ENCODE data around the gene WWC2. TPM values are rescaled to one million over a fixed set of nuclear protein-coding genes. Genes with fewer than 3 reads are reported as not detected.

WWC2 gene
- total RNA-seq, 6 donors from 2014 or later = 87.0 to 179 (median 121) TPM

DNA sequence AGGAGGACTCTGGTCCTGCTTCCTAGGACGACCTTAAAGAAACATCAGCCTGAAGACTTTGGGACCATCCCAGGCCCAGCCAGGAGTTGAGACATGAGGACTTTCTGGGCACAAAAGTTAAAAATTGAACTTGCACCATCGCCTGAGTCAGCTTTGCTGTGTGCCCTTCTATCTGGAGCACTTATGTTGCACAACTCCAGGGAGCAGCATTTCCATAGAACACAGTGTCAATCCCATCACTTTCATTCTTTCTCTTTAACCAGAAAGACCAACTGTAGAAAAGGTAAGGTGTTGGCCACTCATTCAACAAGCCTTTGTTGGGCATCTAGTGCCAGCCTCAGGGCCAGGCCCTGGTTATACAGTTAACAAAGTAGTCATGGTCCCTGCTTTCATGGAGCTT is 231.8 kb downstream of the WWC2 start:
- Histone ChIP-seq H3K9me3 (no peaks in the 10 kb centered on the region), H3K36me3 (no peaks in the 10 kb centered on the region), H3K27me3 (no peaks in the 10 kb centered on the region), H3K4me3 (no peak overlapping the region), H3K4me1 (peaks cover 0 to 5% (median 1%) of the 10 kb centered on the region in 4 donors), H3K27ac (no peak overlapping the region)
- 92 to 94% methylated on average over 2 of the region's 2 CpGs for WGBS, 2 donors
- no peak for TF ChIP-seq POLR2A (IDR thresholded peaks at IDR 0.05)
- TF ChIP-seq, protein P1, sequence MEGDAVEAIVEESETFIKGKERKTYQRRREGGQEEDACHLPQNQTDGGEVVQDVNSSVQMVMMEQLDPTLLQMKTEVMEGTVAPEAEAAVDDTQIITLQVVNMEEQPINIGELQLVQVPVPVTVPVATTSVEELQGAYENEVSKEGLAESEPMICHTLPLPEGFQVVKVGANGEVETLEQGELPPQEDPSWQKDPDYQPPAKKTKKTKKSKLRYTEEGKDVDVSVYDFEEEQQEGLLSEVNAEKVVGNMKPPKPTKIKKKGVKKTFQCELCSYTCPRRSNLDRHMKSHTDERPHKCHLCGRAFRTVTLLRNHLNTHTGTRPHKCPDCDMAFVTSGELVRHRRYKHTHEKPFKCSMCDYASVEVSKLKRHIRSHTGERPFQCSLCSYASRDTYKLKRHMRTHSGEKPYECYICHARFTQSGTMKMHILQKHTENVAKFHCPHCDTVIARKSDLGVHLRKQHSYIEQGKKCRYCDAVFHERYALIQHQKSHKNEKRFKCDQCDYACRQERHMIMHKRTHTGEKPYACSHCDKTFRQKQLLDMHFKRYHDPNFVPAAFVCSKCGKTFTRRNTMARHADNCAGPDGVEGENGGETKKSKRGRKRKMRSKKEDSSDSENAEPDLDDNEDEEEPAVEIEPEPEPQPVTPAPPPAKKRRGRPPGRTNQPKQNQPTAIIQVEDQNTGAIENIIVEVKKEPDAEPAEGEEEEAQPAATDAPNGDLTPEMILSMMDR (IDR thresholded peaks at IDR 0.05) = no peak
- no peak for TF ChIP-seq EP300 (IDR thresholded peaks at IDR 0.05)
- no peak for TF ChIP-seq POLR2AphosphoS5 (IDR thresholded peaks at IDR 0.05)
- DNase-seq (no peak), ATAC-seq (ENCODE audit: low FRiP score in 2 of 2) (no peak)

DNA sequence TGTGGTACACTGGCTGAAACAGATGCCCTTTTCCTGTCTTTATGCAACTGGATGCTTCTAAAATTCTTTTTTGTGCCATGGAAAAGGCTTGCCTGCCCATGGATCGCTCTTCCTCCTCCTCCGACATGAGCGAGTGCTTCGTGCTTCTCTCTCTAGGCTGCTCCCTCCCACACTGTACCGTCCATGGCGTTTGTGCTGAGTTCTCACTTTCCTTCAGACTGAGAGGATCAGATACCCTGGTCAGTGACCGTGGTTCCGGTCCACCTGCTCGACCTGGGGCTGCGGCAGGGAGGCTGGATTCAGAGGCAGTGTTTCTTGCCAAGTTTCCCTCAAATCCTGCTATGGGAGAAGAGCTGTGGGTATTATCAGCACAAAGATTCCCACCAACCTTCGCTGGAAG is 233.4 kb downstream of the WWC2 start:
- H3K4me1 ChIP-seq = peaks cover 0 to 7% (median 1%) of the 10 kb centered on the region in 4 donors
- DNase-seq (no peak), ATAC-seq (ENCODE audit: low FRiP score in 2 of 2) (no peak)
- no peak overlapping the region for H3K27ac ChIP-seq
- no peaks in the 10 kb centered on the region for H3K9me3 ChIP-seq
- H3K27me3 ChIP-seq = no peaks in the 10 kb centered on the region
- no peaks in the 10 kb centered on the region for H3K36me3 ChIP-seq
- TF ChIP-seq POLR2AphosphoS5 (IDR thresholded peaks at IDR 0.05) = no peak
- TF ChIP-seq EP300 (IDR thresholded peaks at IDR 0.05) = no peak
- no peak for TF ChIP-seq POLR2A (IDR thresholded peaks at IDR 0.05)
- TF ChIP-seq, protein P1 (IDR thresholded peaks at IDR 0.05) = no peak
- WGBS, 2 donors = 82 to 93% methylated on average over 11 of the region's 11 CpGs
- no peak overlapping the region for H3K4me3 ChIP-seq

DNA sequence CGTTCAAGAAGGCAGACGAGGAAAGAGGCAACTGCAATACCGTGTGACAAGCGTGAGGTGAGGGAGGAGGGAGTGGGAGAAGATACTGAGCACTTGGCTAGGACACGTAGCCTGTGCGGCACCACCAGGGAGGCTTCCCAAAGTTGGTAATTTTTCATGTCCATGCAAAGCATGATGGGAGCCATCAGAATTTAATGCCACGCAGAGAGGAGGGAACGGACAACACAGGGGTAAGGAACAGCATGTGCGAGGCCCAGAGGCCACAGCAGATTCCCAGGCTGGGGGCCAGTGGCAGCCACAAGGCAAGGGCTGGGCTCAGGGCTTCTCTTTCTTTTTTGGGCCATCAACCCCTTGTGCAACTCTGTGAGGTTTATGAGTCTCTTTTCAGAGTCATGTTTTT is 234.1 kb downstream of the WWC2 start:
- ATAC-seq (ENCODE audit: low FRiP score in 2 of 2) (no peak), DNase-seq (no peak)
- H3K4me1 ChIP-seq = peaks cover 0 to 7% (median 1%) of the 10 kb centered on the region in 4 donors
- 93 to 94% methylated on average over 9 of the region's 9 CpGs for WGBS, 2 donors
- H3K27ac ChIP-seq = no peak overlapping the region
- TF ChIP-seq, protein P1 (IDR thresholded peaks at IDR 0.05) = no peak
- TF ChIP-seq POLR2A (IDR thresholded peaks at IDR 0.05) = no peak
- TF ChIP-seq EP300 (IDR thresholded peaks at IDR 0.05) = no peak
- TF ChIP-seq POLR2AphosphoS5 (IDR thresholded peaks at IDR 0.05) = no peak
- H3K36me3 ChIP-seq = no peaks in the 10 kb centered on the region
- H3K9me3 ChIP-seq = no peaks in the 10 kb centered on the region
- H3K27me3 ChIP-seq = no peaks in the 10 kb centered on the region
- no peak overlapping the region for H3K4me3 ChIP-seq

DNA sequence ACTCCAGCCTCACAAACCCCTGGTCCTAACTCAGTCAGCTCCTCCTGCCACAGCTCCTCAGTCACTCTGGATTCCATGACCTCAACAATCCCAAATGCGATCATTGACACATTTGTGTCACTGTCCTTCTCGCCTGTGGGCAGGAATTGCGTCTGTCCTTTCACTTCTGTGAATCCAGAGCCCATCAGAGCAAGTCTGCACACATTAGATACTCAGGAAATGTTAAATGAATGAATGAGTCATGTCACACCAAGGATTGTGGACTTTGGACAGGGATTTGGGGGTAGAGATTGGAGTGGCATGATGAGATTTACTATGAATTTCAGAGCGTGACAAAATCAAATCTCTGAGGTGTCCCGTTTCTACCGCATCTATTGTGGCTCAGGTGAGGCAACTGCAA is 234.9 kb downstream of the WWC2 start:
- Histone ChIP-seq H3K9me3 (no peaks in the 10 kb centered on the region), H3K27me3 (no peaks in the 10 kb centered on the region), H3K36me3 (no peaks in the 10 kb centered on the region), H3K4me3 (no peak overlapping the region), H3K27ac (no peak overlapping the region), H3K4me1 (peaks cover 0 to 7% (median 1%) of the 10 kb centered on the region in 4 donors)
- WGBS, 2 donors = 86 to 88% methylated on average over 6 of the region's 6 CpGs
- TF ChIP-seq, protein P1 (IDR thresholded peaks at IDR 0.05) = no peak
- no peak for TF ChIP-seq POLR2A (IDR thresholded peaks at IDR 0.05)
- TF ChIP-seq EP300 (IDR thresholded peaks at IDR 0.05) = no peak
- no peak for TF ChIP-seq POLR2AphosphoS5 (IDR thresholded peaks at IDR 0.05)
- DNase-seq = no peak
- no peak for ATAC-seq (ENCODE audit: low FRiP score in 2 of 2)

DNA sequence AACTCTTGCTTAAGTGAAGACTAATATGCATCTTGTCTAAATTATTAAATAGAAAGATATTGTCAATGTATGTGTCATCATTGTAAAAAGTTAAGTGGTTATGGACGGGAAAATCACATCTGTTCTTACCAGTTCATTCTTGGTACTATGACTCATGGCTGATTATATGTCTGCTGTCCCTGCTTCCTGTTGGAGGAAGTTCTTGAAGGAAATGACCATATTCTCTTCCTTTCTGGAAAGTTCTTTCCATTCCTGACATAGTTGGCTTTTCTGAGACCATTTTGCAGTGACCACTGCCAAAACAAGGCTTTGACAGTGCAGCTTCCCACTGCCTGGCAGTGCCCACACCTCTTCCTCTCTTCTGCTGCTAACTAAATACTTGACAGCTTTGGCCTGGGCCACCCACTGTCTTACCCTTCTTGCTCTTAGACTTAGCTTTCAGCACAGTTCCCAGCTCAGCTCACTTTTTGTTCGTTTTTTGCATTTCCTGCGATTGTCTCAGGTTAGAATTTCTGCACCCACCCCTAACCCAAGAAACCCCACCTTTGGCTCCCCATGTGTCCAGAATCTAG is 236.4 kb downstream of the WWC2 start:
- H3K27me3 ChIP-seq = no peaks in the 10 kb centered on the region
- no peaks in the 10 kb centered on the region for H3K9me3 ChIP-seq
- no peak overlapping the region for H3K4me3 ChIP-seq
- H3K36me3 ChIP-seq = no peaks in the 10 kb centered on the region
- ATAC-seq (ENCODE audit: low FRiP score in 2 of 2) (peak in 1 of 2 donors; percentile 31), DNase-seq (no peak)
- H3K27ac ChIP-seq = no peak overlapping the region
- TF ChIP-seq, protein P1 (IDR thresholded peaks at IDR 0.05) = no peak
- TF ChIP-seq POLR2A (IDR thresholded peaks at IDR 0.05) (no peak), EP300 (IDR thresholded peaks at IDR 0.05) (no peak), POLR2AphosphoS5 (IDR thresholded peaks at IDR 0.05) (no peak)
- WGBS, 2 donors = 52 to 53% methylated on average over 3 of the region's 3 CpGs
- H3K4me1 ChIP-seq = peaks cover 0 to 7% (median 1%) of the 10 kb centered on the region in 4 donors
